HCT116 (cell line): ENCODE measurements around the gene RHEX. TPM values are rescaled to one million over a fixed set of nuclear protein-coding genes. Genes with fewer than 3 reads are reported as not detected.

Experiments used
- ATAC-seq: fragments of 200-7000 bp; cut with Tn5 transposase; 2 replicates; pipeline ENCODE4 v1.9.1; 2020; ENCODE audit warnings: mild to moderate bottlenecking, moderate library complexity
- BruUV-seq: library from RNA; stranded (reverse); fragments of 400-500 nt; replicated peaks from 2 replicates; lab custom pipeline; 2021; lab: Mats Ljungman, UMichigan
- CTCF ChIA-PET: fragments of 300-600 bp; sonication (Branson Sonifier 250); formaldehyde crosslinking; loops from one replicate; lab custom pipeline; 2021; ENCODE audit warnings: antibody characterized with exemption; lab: Charles Lee
- POLR2A ChIA-PET: fragments of 300-600, 350-600 bp; sonication (Branson Sonifier 250); formaldehyde crosslinking; loops from one replicate; lab custom pipeline; 2021; ENCODE audit warnings: antibody characterized with exemption; lab: Charles Lee
- RAD21 ChIA-PET, 2 experiments: fragments of 300-600 bp; sonication (Branson Sonifier 250); formaldehyde crosslinking; loops; one replicate each; lab custom pipeline; 2023; ENCODE audit warnings: low total read pairs in 2 of 2; ENCODE audit not compliant: uncharacterized antibody in 2 of 2, unreplicated experiment in 2 of 2, low non-redundant PET in 1 of 2; lab: Charles Lee
- DNase-seq: peaks from one replicate; pipeline ENCODE4 v3.0.0-alpha.2; 2010; ENCODE audit warnings: low read depth, low spot score
- H2AFZ ChIP-seq: fragments of 200-600 bp; shearing (Covaris generic), sonication (generic); 2 replicates; pipeline ENCODE4 v1.6.1; 2017; ENCODE audit warnings: low read depth, mixed run types, mixed read lengths, antibody characterized with exemption, low read length; ENCODE audit not compliant: poor library complexity, severe bottlenecking
- H3K27ac ChIP-seq: 2 replicates; pipeline ENCODE4 v1.5.1; 2012; ENCODE audit warnings: low read depth, low read length
- H3K27me3 ChIP-seq: fragments of 200-600 bp; sonication (generic); 2 replicates; pipeline ENCODE4 v1.6.1; 2016; ENCODE audit warnings: mixed run types, low read length, mixed read lengths; ENCODE audit not compliant: insufficient read depth
- H3K36me3 ChIP-seq, 2 experiments: fragments of 200-500 bp in 1 of 2; fragments of 200-600 bp in 1 of 2; sonication (Bioruptor generic) in 1 of 2; sonication (generic) in 1 of 2; 2 replicates each; pipeline versions ENCODE4 v1.5.1 to v1.6.1; 2014 to 2016; ENCODE audit warnings: low read length in 2 of 2, inconsistent platforms in 1 of 2, mixed read lengths in 1 of 2, mixed run types in 1 of 2; ENCODE audit not compliant: insufficient read depth in 2 of 2, control insufficient read depth in 1 of 2
- H3K4me1 ChIP-seq, 2 experiments: fragments of 200-600 bp in 1 of 2; sonication (generic) in 1 of 2; 2 replicates each; pipeline versions ENCODE4 v1.5.1 to v1.6.1; 2012 to 2017; ENCODE audit warnings: low read length in 2 of 2, inconsistent platforms in 1 of 2, mild to moderate bottlenecking in 1 of 2, mixed read lengths in 1 of 2, mixed run types in 1 of 2, moderate library complexity in 1 of 2; ENCODE audit not compliant: insufficient read depth in 2 of 2, control insufficient read depth in 1 of 2
- H3K4me2 ChIP-seq: fragments of 200-600 bp; sonication (generic); 2 replicates; pipeline ENCODE4 v1.6.1; 2017; ENCODE audit warnings: mixed run types, low read length, mixed read lengths
- H3K4me3 ChIP-seq, 2 experiments: fragments of 200-600 bp in 1 of 2; sonication (generic) in 1 of 2; replicated peaks in 1 of 2; 2 replicates each; pipeline ENCODE4 v1.5.1; 2011 to 2016; ENCODE audit warnings: low read length in 2 of 2, control low read depth in 1 of 2, low read depth in 1 of 2, mild to moderate bottlenecking in 1 of 2, mixed read lengths in 1 of 2, mixed run types in 1 of 2
- H3K79me2 ChIP-seq: fragments of 200-600 bp; sonication (generic); 2 replicates; pipeline ENCODE4 v1.6.1; 2017; ENCODE audit warnings: mild to moderate bottlenecking, mixed run types, low read length, moderate library complexity, mixed read lengths; ENCODE audit not compliant: insufficient read depth
- H3K9ac ChIP-seq: fragments of 200-600 bp; sonication (generic); 2 replicates; pipeline ENCODE4 v1.6.1; 2016; ENCODE audit warnings: low read length, mixed read lengths
- H3K9me2 ChIP-seq: fragments of 200-600 bp; sonication (generic), shearing (Covaris generic); 2 replicates; pipeline ENCODE4 v1.6.1; 2017; ENCODE audit warnings: mixed run types, mild to moderate bottlenecking, moderate library complexity; ENCODE audit not compliant: insufficient read depth
- H3K9me3 ChIP-seq, 2 experiments: fragments of 200-500 bp in 1 of 2; fragments of 200-600 bp in 1 of 2; sonication (Bioruptor generic) in 1 of 2; sonication (generic) in 1 of 2; 2 replicates each; pipeline ENCODE4 v1.6.1; 2014 to 2017; ENCODE audit warnings: low read length in 2 of 2, mixed read lengths in 2 of 2, inconsistent platforms in 1 of 2, low read depth in 1 of 2, mild to moderate bottlenecking in 1 of 2, mixed run types in 1 of 2, moderate library complexity in 1 of 2; ENCODE audit not compliant: control insufficient read depth in 1 of 2, insufficient read depth in 1 of 2
- H4K20me1 ChIP-seq: fragments of 200-600 bp; sonication (generic), shearing (Covaris generic); 2 replicates; pipeline ENCODE4 v1.6.1; 2017; ENCODE audit warnings: mixed run types, mild to moderate bottlenecking, moderate library complexity; ENCODE audit not compliant: insufficient read depth
- CBX3 ChIP-seq: IDR thresholded peaks from 2 replicates; pipeline ENCODE4 v1.6.1; 2012; ENCODE audit warnings: low read depth
- CEBPB ChIP-seq: IDR thresholded peaks from 2 replicates; pipeline ENCODE4 v1.6.1; 2012; ENCODE audit warnings: low read depth
- ELF1 ChIP-seq: IDR thresholded peaks from 2 replicates; pipeline ENCODE4 v1.6.1; 2012; ENCODE audit warnings: low read depth, borderline replicate concordance
- FOSL1 ChIP-seq: IDR thresholded peaks from 2 replicates; pipeline ENCODE4 v1.6.1; 2012; ENCODE audit warnings: low read depth
- JUND ChIP-seq: IDR thresholded peaks from 2 replicates; pipeline ENCODE4 v1.6.1; 2012
- MAX ChIP-seq: IDR thresholded peaks from 2 replicates; pipeline ENCODE4 v1.6.1; 2012
- POLR2A ChIP-seq: IDR thresholded peaks from 2 replicates; pipeline ENCODE4 v1.7.0; 2011; ENCODE audit warnings: borderline replicate concordance; ENCODE audit not compliant: insufficient read depth, insufficient read length; ENCODE audit errors: extremely low read depth
- RAD21 ChIP-seq: IDR thresholded peaks from 2 replicates; pipeline ENCODE4 v1.6.1; 2012; ENCODE audit warnings: low read depth, mild to moderate bottlenecking
- REST ChIP-seq: IDR thresholded peaks from 2 replicates; pipeline ENCODE4 v1.6.1; 2012; ENCODE audit warnings: low read depth
- SIN3A ChIP-seq: IDR thresholded peaks from 2 replicates; pipeline ENCODE4 v1.6.1; 2012; ENCODE audit warnings: low read depth
- TCF7L2 ChIP-seq: IDR thresholded peaks from 2 replicates; pipeline ENCODE4 v1.7.0; 2011; ENCODE audit warnings: borderline replicate concordance, inconsistent platforms; ENCODE audit not compliant: insufficient read depth, insufficient read length; ENCODE audit errors: extremely low read depth
- YY1 ChIP-seq: IDR thresholded peaks from 2 replicates; pipeline ENCODE4 v1.6.1; 2011; ENCODE audit warnings: low read length, low read depth, moderate library complexity, mild to moderate bottlenecking; ENCODE audit not compliant: insufficient replicate concordance; ENCODE audit errors: extremely low read depth
- ZBTB33 ChIP-seq: IDR thresholded peaks from 2 replicates; pipeline ENCODE4 v1.6.1; 2011; ENCODE audit warnings: mild to moderate bottlenecking, low read length, moderate library complexity; ENCODE audit not compliant: insufficient replicate concordance; ENCODE audit errors: extremely low read depth
- ZNF274 ChIP-seq: fragments of 200-500 bp; sonication (Bioruptor generic); IDR thresholded peaks from 2 replicates; pipeline ENCODE4 v1.6.1; 2014; ENCODE audit warnings: mild to moderate bottlenecking, low read depth, low read length, inconsistent platforms
- intact Hi-C: fragments of 100-400 bp; cut with micrococcal nuclease; formaldehyde crosslinking; loops from 2 replicates; pipeline ENCODE4 v1.10.0; 2022
- total RNA-seq: library from RNA; stranded (reverse); gene quantifications from one replicate; pipeline ENCODE4 v1.2.1, GENCODE V29; 2021; ENCODE audit not compliant: unreplicated experiment

The RHEX gene
- total RNA-seq, 1 experiment from 2014 or later = not detected

- ChIA-PET CTCF (no interaction called here), RAD21 (no interaction called here), POLR2A (no interaction called here)
- H3K4me2 ChIP-seq = no peak overlapping the region
- no peak overlapping the region for H3K27ac ChIP-seq
- H4K20me1 ChIP-seq = no peaks in the 10 kb centered on the region
- H3K4me3 ChIP-seq = no peak overlapping the region
- no TSS peak for BruUV-seq
- H3K9me3 ChIP-seq = no peaks in the 10 kb centered on the region
- H3K9ac ChIP-seq = no peak overlapping the region
- H3K27me3 ChIP-seq = no peaks in the 10 kb centered on the region
- TF ChIP-seq RAD21 (no peak), ZNF274 (no peak), YY1 (no peak), CEBPB (no peak), MAX (no peak), CBX3 (no peak), POLR2A (no peak), JUND (no peak), FOSL1 (no peak), TCF7L2 (no peak)
- no peaks in the 10 kb centered on the region for H3K36me3 ChIP-seq
- no peaks in the 10 kb centered on the region for H3K4me1 ChIP-seq
- H2AFZ ChIP-seq = no peak overlapping the region
- no peak for ATAC-seq
- DNase-seq = no peak
- no peaks in the 10 kb centered on the region for H3K9me2 ChIP-seq
- intact Hi-C loops = no loop called here
- no peaks in the 10 kb centered on the region for H3K79me2 ChIP-seq
Measured at GRCh38 chr1:206060844-206061243, 7.9 kb downstream of the RHEX start.

- ChIA-PET CTCF (no interaction called here), RAD21 (no interaction called here)
Measured at GRCh38 chr1:206062464-206062863, 9.5 kb downstream of the RHEX start.

More at GRCh38 chr1:206062464-206062863, 9.5 kb downstream of the RHEX start:
- H3K9me3 ChIP-seq = no peaks in the 10 kb centered on the region
- intact Hi-C loops = no loop called here
- H3K9me2 ChIP-seq = no peaks in the 10 kb centered on the region
- H3K4me3 ChIP-seq = no peak overlapping the region
- ATAC-seq = no peak
- DNase-seq = no peak
- no peaks in the 10 kb centered on the region for H3K36me3 ChIP-seq
- H3K27me3 ChIP-seq = no peaks in the 10 kb centered on the region
- H4K20me1 ChIP-seq = no peaks in the 10 kb centered on the region
- H3K4me1 ChIP-seq = no peaks in the 10 kb centered on the region
- H2AFZ ChIP-seq = no peak overlapping the region
- no peak overlapping the region for H3K9ac ChIP-seq
- no peak overlapping the region for H3K27ac ChIP-seq
- H3K4me2 ChIP-seq = no peak overlapping the region
- POLR2A ChIA-PET = no interaction called here
- no peaks in the 10 kb centered on the region for H3K79me2 ChIP-seq
- TF ChIP-seq REST (no peak), SIN3A (no peak), ELF1 (no peak), ZBTB33 (no peak)
- TF ChIP-seq, all 23 proteins: peak for 0
- no TSS peak for BruUV-seq
